OCI-M2 (cell line): ENCODE measurements around the gene DNAJB11.
"Not testable (repeated sequence)": the region's sequence is repeated elsewhere in the genome, so short reads cannot be mapped to it uniquely, and the experiment has no call there.

Experiments used
- DNase-seq: peaks from one replicate; lab custom pipeline; 2025; ENCODE audit not compliant: unreplicated experiment; lab: John Stamatoyannopoulos, UW

The DNAJB11 gene

DNA sequence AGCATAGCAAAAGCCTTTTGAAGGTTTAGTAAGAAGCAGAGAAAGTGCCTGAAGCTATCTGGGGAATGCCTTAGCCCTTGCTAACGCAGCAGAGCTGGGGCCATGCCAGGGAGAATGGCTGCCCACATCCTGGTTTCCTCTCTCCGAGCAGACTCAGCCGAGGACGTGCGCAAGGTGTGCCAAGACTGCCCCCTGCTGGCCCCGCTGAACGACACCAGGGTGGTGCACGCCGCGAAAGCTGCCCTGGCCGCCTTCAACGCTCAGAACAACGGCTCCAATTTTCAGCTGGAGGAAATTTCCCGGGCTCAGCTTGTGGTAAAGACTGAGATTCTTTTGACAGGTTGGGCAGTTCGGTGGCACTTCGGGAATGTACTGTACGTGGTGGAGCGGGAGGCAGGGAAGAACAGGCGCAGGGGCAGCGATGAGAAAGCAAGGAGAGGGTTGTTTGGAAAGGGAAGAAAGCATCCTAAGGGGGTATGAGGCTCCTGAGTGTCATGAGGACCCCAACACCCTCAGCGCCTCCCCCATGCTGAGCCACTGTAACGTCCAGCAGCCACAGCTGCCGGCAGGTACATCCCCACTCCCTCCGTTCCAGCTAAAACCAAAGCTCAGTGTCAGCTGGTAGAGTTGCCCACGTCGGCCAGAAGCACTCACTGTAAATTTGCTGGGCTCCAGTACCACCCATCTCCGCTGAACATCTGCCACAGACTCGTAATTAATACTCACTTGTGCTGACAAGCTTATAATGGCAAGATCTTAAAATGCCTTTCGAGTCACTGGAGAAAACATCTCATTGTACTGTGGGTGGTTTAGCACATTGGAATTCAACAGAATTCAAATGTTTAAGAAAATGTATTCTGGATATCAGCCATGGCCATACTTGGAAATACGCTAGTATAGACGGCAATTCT lies 46.8 kb downstream of the DNAJB11 start:
- no peak for DNase-seq

DNA sequence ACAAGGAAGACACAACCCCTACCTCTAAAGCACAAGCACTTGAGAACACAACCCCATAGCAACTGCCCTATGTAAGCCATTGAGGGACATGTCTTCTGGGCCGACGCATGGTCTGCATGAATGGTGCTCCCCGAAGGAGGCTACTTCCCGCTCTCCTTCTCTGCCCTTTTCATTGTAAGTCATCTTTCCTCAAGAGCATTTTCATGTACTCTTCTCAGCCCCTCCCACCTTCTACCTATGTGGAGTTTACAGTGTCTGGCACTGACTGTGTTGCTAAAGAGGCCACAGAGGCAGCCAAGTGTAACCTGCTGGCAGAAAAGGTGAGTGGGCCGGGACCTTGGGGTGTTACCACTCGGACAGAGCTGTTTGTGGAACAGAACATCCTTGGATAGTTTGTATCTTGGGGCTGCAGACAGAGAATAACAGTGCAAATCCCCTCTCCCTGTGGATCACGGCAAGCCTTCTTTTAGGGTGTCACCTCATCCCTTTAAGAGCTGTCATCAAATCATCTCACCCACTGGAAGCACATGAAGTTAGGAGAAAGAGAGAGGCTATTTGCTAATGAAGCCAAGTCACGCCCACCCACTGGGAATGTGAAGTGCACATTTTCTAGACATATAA lies 47.9 kb downstream of the DNAJB11 start:
- DNase-seq: no peak

DNA sequence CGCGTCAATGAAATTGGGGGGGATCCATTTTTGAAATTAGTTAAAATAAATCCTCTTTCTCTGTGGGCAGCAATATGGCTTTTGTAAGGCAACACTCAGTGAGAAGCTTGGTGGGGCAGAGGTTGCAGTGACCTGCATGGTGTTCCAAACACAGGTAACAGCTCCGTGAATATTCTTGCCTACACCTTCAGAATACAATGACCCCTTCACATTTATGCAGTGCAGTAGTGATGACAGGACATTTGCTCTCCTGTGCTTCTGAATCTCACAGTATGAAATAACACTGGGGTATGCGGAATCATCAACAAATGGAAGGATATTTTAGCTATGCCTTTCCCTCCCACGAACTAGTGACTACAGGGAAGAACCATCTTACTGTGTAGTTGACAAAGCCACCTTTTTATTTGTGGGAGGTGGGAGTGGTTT lies 49.3 kb downstream of the DNAJB11 start:
- no peak for DNase-seq

DNA sequence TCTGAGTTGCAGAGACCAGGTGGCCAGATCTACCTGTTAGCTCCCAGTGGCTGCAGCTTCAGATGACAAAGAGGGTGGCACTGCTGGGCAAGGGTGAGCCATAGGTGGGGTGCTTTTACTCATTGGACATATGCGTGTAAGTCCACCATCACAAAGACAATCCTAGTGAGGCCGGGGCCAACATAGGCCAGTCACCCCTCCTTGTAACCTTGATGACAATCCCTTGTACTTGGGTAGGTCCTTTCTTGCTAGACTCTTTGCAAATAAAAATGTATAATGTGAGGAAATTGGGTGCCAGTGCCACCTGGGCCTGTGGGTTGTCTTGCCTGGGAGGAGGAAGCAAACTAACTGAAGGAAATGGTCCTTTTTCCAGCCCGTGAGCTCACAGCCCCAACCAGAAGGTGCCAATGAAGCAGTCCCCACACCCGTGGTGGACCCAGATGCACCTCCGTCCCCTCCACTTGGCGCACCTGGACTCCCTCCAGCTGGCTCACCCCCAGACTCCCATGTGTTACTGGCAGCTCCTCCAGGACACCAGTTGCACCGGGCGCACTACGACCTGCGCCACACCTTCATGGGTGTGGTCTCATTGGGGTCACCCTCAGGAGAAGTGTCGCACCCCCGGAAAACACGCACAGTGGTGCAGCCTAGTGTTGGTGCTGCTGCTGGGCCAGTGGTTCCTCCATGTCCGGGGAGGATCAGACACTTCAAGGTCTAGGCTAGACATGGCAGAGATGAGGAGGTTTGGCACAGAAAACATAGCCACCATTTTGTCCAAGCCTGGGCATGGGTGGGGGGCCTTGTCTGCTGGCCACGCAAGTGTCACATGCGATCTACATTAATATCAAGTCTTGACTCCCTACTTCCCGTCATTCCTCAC lies 49.9 kb downstream of the DNAJB11 start:
- no peak for DNase-seq

DNA sequence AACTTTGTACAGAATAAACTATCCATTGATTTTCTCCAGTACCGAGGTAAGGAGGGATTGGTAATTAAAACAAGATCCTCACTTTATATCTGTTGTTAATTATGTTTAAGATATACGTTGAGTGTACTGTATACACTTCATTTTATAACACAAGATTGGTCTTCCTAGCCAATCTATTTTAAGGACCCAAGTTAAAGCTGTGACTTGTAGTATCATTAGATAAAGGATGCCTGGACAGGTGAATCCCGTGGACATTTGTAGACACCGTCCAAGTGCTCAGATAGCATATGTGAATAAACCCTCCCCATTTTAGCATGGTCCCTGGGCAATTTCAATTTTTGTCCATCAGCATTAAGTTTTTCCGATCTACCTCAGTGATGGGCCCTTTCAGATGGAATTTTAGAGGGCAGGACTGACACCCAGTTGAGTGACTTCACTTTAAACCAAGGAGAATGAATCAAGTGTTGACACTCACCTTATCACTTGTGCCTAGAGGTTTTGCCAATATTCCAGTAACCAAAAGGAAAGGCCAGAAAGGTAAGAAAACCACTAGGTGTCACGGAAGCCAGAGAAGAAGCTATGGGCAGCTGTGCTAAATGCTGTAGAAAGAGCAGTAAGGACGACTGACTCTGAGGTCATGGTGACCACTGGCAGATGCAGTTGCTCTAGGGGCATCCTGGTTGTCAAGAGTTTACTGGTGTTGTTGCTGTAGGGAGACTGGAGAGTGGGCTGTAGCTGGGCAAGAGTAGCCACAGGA lies 51.6 kb downstream of the DNAJB11 start:
- DNase-seq: no peak

DNA sequence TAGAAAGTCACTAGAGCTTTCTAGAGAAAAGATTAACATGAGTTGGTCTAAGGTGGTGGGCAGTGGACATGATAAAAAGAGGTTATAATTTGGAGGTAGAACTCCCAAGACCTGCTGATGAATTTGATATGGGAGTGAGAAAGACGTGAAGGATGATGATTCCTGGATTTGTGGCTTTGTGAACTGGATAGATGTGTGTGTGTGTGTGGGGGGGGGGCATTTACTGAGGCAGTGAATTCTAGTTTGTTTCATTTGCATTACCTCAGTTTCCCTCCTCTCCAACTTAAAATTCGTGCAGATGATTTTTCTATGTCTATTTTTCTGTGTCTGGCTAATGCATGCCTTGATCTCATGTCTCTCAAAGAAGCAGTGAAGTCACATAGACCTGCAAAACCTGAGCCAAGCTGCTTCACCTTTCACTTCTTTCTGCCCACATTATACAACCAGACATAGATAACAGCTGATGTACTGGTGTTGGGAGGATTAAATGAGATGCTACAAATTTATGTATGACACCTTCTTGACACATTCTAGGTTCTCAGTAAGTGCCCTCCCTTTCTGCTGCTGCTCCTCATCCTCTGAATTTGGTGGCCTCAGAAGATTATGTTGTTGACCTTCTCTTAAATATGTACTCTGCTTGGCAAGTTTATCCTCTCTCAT lies 52.3 kb downstream of the DNAJB11 start:
- no peak for DNase-seq

DNA sequence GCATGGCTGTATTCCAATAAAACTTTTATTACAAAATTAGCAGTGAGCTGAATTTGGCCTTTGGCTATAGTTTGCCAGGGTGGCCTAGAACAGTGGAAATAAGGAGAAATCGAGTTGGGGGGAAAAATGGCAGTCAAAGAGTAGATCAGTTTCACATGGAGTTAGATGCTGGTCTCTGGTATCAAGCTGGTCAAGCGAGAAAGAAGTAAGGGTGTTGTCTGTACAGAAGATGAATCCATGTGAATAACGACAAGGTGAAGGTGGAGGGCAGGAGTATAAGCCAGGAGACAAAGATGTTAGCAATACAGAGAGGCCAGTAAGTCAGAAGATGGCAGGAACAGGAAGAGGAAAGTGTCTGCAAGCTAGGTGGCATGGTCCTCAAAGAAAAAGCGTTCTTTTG lies 54.1 kb downstream of the DNAJB11 start:
- no peak for DNase-seq

DNA sequence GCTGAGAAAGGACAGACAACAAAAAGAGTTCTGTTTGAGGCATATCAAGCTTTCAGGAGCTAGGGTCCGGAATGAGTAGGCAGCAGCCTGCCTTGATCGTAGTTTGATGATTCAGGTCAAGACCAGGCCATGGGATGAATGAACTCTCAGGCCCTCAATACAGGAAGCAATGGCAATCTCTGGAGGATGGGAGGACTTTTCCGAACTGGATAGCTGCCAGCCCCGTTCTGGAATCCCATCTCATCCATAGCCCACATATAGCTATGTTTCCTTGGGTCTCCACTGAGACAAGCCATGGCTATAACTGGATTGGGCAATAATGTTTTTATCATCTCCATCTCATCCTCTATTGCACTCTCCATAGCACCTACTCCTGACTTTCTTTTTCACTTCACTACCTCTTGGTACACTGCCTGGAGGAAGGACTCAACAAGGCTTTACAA lies 55.1 kb downstream of the DNAJB11 start:
- no peak for DNase-seq

DNA sequence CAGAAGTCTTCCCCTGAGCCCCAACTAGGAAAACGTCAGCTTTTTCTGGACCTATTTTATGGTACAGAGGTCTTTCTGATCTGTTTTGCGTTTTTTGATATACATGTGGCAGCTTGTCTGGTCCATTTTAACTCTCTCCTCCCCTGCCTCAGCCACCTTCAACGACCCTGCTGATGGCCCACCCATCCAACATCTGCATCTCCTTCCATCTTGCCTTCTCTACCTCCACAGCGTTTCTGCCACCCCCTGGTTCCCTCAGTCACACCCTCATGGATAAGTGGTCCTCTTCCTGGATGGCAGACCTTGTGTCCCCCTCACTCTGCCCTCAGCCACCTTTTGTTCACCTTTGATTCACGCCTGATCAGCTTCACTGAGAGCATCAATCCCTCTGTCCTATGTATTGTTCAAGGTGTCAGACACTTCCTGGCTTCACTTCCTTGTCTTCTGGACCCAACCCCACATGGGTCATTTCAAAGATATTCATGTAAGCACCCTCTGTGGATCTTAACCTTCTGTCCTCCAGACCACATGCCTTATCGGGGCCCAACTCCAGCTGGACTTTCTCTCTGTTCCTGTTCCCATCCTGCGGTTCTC lies 55.8 kb downstream of the DNAJB11 start:
- no peak for DNase-seq

DNA sequence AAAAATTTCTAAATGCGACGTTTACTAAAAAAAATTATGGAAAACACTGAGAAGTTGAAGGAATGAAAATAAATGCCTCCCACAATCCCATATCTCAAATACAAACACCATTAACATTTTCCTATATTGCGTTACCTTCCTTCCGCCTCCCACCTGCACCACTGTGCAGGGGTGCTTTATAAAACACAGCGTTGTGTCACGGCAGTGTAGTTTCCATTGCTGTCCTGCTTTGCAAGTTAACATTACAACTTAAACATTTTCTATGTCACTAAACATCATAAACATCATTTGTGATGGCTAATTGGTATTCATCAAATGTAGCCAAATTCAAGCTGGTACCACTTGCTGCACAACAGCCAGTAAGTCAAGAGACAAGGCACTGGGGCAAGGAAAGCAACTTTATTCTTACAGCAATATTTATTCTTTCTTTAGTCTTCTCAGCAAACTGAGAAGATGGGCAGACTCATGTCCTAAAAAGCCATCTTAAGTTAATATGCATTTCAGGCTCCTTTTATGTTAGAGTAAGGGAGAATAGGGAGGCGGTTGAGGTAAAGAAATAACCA lies 57.4 kb downstream of the DNAJB11 start:
- DNase-seq: no peak

DNA sequence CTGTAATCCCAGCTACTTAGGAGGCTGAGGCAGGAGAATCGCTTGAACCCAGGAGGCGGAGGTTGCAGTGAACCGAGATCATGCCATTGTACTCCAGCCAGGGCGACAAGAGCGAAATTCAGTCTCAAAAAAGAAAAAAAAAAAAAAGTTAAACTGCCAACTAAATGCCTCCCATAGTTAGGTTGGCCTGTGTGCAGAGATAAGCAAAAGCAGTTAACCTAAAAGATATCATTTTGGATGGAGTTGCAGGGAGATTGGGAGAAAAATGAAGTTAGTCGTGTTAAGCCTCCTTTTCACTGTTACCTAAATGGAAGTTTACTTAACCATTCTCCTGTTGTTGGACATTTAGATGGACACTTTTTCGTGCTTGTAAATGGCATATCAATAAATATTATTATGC lies 58.2 kb downstream of the DNAJB11 start:
- DNase-seq: no peak

DNA sequence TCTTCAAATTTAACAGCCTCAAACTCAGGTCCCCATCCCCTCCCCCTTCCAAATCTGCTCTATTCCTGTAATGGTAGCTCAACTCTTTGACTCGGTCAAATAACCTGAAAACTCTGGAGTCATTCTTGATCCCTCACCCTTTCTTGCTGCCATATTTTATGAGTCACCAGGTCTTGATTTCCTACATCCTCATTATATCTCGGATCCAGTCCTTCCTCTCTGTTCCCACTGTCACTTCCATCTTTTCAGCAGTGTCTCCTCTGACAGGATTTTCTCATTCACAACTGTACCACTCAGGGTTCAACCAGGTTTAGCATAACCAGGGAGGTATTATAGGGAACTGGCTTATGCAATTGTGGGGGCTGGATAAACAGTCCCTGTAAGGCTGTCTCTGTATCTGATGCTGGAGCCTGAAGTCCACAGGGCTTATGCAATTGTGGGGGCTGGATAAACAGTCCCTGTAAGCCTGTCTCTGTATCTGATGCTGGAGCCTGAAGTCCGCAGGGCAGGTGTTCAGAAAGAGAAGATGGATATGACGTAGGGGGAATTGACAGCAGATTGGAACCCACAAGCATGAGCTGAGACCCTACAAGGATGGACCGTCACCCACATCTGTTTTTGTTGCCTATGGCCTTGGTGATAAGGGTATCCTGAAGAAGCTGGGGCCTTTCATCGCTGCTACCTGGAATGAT lies 60.6 kb downstream of the DNAJB11 start:
- DNase-seq: no peak

DNA sequence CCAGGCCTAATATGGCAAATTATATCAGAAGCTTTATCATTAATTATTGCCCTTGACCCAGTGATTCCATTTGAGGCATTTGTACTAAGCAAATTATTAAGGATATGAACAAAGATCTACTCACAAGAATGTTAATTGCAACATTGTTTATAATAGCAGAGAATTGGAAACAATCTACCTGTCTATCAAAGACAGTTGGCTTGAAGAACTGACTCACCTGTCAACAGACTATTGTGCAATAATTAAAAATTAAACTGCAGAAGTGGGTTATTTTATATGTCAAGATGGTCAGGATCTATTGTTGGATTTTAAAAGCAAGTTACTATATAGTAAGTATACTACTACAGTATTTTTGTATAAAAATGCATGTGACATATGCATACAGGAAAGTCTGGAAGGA lies 63.0 kb downstream of the DNAJB11 start:
- no peak for DNase-seq

DNA sequence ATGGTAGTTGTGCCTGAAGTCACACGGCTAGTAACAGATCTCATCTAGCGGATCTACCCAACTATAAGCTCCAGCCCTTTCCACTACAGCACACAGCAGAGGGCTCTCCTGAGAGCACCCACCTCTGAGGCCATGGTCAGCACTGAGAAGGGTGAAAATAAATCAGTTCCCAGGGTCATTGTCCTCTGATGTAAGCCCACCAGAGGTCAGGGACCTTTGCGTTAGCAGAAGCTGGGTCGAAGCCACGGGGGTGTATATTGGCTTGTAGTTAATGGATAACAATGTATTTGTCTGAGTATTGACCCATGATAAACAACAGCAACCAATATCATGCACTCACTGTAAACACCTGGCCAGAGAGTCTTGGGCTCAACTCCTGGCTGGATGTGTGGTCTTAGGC lies 63.7 kb downstream of the DNAJB11 start:
- not testable (repeated sequence) for DNase-seq
